ENCODE measurements around the gene ARPC4.
"Not testable (repeated sequence)": the region's sequence is repeated elsewhere in the genome, so short reads cannot be mapped to it uniquely, and the experiment has no call there.

DNA sequence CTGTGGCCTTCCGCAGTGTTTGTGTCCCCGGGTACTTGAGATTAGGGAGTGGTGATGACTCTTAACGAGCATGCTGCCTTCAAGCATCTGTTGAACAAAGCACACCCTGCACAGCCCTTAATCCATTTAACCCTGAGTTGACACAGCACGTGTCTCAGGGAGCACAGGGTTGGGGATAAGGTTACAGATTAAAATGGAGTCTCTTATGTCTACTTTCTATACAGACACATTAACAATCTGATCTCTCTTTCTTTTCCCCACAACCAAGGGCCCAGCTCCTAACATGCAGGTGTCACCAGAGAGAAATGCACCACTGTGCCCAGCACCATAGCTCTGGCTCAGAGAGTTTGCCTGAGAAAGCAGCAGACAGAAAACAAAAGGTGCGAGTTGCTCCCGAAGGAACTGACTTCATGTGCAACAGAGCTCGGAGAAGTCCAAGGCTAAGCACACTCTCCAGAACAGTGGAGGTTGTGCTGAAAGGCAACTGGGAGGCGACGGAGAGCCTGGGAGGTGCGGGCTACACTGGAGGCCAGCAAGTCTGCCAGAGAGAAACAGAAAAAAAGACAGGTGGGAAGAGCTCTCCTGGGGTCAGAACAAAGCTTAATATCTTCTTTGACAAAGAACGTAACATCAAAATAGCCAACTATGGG lies 61.5 kb downstream of the ARPC4 start:
- TF ChIP-seq POLR2A (IDR thresholded peaks at IDR 0.05), result not testable (repeated sequence)
- TF ChIP-seq, protein P1, sequence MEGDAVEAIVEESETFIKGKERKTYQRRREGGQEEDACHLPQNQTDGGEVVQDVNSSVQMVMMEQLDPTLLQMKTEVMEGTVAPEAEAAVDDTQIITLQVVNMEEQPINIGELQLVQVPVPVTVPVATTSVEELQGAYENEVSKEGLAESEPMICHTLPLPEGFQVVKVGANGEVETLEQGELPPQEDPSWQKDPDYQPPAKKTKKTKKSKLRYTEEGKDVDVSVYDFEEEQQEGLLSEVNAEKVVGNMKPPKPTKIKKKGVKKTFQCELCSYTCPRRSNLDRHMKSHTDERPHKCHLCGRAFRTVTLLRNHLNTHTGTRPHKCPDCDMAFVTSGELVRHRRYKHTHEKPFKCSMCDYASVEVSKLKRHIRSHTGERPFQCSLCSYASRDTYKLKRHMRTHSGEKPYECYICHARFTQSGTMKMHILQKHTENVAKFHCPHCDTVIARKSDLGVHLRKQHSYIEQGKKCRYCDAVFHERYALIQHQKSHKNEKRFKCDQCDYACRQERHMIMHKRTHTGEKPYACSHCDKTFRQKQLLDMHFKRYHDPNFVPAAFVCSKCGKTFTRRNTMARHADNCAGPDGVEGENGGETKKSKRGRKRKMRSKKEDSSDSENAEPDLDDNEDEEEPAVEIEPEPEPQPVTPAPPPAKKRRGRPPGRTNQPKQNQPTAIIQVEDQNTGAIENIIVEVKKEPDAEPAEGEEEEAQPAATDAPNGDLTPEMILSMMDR (IDR thresholded peaks at IDR 0.05), result not testable (repeated sequence)

Data from transverse colon (tissue), 3 donors.